ENCODE results near the gene TGM4. TPM values are rescaled to one million over a fixed set of nuclear protein-coding genes. Genes with fewer than 3 reads are reported as not detected.

TGM4 gene
- total and polyA plus RNA-seq, 10 of the 15 experiments (the other 5 are each of a cell fraction or from before 2014, with no cell fraction given) = not detected

- TF ChIP-seq, protein P1, sequence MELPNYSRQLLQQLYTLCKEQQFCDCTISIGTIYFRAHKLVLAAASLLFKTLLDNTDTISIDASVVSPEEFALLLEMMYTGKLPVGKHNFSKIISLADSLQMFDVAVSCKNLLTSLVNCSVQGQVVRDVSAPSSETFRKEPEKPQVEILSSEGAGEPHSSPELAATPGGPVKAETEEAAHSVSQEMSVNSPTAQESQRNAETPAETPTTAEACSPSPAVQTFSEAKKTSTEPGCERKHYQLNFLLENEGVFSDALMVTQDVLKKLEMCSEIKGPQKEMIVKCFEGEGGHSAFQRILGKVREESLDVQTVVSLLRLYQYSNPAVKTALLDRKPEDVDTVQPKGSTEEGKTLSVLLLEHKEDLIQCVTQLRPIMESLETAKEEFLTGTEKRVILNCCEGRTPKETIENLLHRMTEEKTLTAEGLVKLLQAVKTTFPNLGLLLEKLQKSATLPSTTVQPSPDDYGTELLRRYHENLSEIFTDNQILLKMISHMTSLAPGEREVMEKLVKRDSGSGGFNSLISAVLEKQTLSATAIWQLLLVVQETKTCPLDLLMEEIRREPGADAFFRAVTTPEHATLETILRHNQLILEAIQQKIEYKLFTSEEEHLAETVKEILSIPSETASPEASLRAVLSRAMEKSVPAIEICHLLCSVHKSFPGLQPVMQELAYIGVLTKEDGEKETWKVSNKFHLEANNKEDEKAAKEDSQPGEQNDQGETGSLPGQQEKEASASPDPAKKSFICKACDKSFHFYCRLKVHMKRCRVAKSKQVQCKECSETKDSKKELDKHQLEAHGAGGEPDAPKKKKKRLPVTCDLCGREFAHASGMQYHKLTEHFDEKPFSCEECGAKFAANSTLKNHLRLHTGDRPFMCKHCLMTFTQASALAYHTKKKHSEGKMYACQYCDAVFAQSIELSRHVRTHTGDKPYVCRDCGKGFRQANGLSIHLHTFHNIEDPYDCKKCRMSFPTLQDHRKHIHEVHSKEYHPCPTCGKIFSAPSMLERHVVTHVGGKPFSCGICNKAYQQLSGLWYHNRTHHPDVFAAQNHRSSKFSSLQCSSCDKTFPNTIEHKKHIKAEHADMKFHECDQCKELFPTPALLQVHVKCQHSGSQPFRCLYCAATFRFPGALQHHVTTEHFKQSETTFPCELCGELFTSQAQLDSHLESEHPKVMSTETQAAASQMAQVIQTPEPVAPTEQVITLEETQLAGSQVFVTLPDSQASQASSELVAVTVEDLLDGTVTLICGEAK (IDR thresholded peaks at IDR 0.05; ENCODE audit: borderline replicate concordance) = no peak
- TF ChIP-seq EZH2 (IDR thresholded peaks at IDR 0.05; ENCODE audit: borderline replicate concordance, control insufficient read depth, low read depth, low read length) (no peak), ZNF622 (IDR thresholded peaks at IDR 0.05) (no peak), CBX3 (IDR thresholded peaks at IDR 0.05; ENCODE audit: borderline replicate concordance, low read depth) (no peak), PAX8 (IDR thresholded peaks at IDR 0.05) (no peak), ZBTB11 (CRISPR knock-in tag; IDR thresholded peaks at IDR 0.05) (no peak), BCL11A (IDR thresholded peaks at IDR 0.05; ENCODE audit: low read depth, low read length) (no peak), EGR1 (IDR thresholded peaks at IDR 0.05; ENCODE audit: borderline replicate concordance in 1 of 2, low read depth in 2 of 2, low read length in 2 of 2) (no peak)
- TF ChIP-seq, protein P2, sequence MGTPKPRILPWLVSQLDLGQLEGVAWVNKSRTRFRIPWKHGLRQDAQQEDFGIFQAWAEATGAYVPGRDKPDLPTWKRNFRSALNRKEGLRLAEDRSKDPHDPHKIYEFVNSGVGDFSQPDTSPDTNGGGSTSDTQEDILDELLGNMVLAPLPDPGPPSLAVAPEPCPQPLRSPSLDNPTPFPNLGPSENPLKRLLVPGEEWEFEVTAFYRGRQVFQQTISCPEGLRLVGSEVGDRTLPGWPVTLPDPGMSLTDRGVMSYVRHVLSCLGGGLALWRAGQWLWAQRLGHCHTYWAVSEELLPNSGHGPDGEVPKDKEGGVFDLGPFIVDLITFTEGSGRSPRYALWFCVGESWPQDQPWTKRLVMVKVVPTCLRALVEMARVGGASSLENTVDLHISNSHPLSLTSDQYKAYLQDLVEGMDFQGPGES (IDR thresholded peaks at IDR 0.05) = no peak
Measured at GRCh38 chr3:44926921-44927320, 52.5 kb downstream of the TGM4 start (continued).

All from GM12878 (cell line).